HepG2 (cell line): ENCODE measurements around the gene RNGTT. TPM values are rescaled to one million over a fixed set of nuclear protein-coding genes. Genes with fewer than 3 reads are reported as not detected.

Experiments used
- CBX2 ChIP-seq, 2 experiments: fragments of 200-600 bp in 1 of 2; sonication (generic); formaldehyde crosslinking in 1 of 2; IDR thresholded peaks; 2 replicates each; pipeline versions ENCODE4 v1.7.0 to v1.8.1; 2018 to 2022; ENCODE audit warnings: low read depth in 2 of 2, low read length in 1 of 2, mild to moderate bottlenecking in 1 of 2, missing genetic modification reagents in 1 of 2
- ELK4 ChIP-seq: sonication (generic); formaldehyde crosslinking; IDR thresholded peaks from 2 replicates; pipeline ENCODE4 v1.9.0; 2021; ENCODE audit warnings: missing genetic modification reagents, borderline replicate concordance
- FUBP1 ChIP-seq: sonication (generic); formaldehyde crosslinking; IDR thresholded peaks from 2 replicates; pipeline ENCODE4 v1.5.1; 2020; ENCODE audit warnings: missing genetic modification reagents, mild to moderate bottlenecking, borderline replicate concordance
- GZF1 ChIP-seq: sonication (generic); formaldehyde crosslinking; IDR thresholded peaks from 2 replicates; pipeline ENCODE4 v1.5.1; 2020; ENCODE audit warnings: mild to moderate bottlenecking, missing genetic modification reagents
- HNRNPLL ChIP-seq: fragments of 200-400 bp; formaldehyde crosslinking; IDR thresholded peaks from 2 replicates; pipeline ENCODE4 v1.6.1; 2017; ENCODE audit warnings: mild to moderate bottlenecking, low read depth, low read length; ENCODE audit not compliant: poor library complexity, severe bottlenecking
- KDM4B ChIP-seq: sonication (generic); formaldehyde crosslinking; IDR thresholded peaks from 2 replicates; pipeline ENCODE4 v1.4.0; 2020; ENCODE audit warnings: missing genetic modification reagents
- PRDM10 ChIP-seq: sonication (generic); formaldehyde crosslinking; IDR thresholded peaks from 2 replicates; pipeline ENCODE4 v1.4.0; 2020; ENCODE audit warnings: low read depth, missing genetic modification reagents
- SIX4 ChIP-seq: sonication (generic); formaldehyde crosslinking; IDR thresholded peaks from 2 replicates; pipeline ENCODE4 v1.4.0; 2020; ENCODE audit warnings: missing genetic modification reagents
- ZBTB20 ChIP-seq: sonication (generic); formaldehyde crosslinking; IDR thresholded peaks from 2 replicates; pipeline ENCODE4 v1.8.1; 2023; ENCODE audit warnings: missing genetic modification reagents, low read depth, mild to moderate bottlenecking, borderline replicate concordance
- ZFP91 ChIP-seq: sonication (generic); formaldehyde crosslinking; IDR thresholded peaks from 2 replicates; pipeline ENCODE4 v1.9.0; 2022; ENCODE audit warnings: missing genetic modification reagents, mild to moderate bottlenecking, borderline replicate concordance
- ZNF513 ChIP-seq: sonication (generic); formaldehyde crosslinking; conservative IDR thresholded peaks from 2 replicates; pipeline ENCODE4 v1.5.0; 2020; ENCODE audit warnings: missing genetic modification reagents
- ZNF567 ChIP-seq: sonication (generic); formaldehyde crosslinking; IDR thresholded peaks from 2 replicates; pipeline ENCODE4 v1.8.1; 2023; ENCODE audit warnings: mild to moderate bottlenecking, missing genetic modification reagents, borderline replicate concordance
- ZNF574 ChIP-seq: sonication (generic); formaldehyde crosslinking; IDR thresholded peaks from 2 replicates; pipeline ENCODE4 v1.4.0; 2020; ENCODE audit warnings: missing genetic modification reagents
- polyA plus RNA-seq, 8 experiments: library from polyadenylated mRNA; depleted of rRNA in 3 of 8; stranded (reverse) in 7 of 8; unstranded in 1 of 8; fragments of >200 nt; fragmentation: Illumina TruSeq in 4 of 8; extraction: Trizol in 4 of 8; gene quantifications; 2 replicates each; pipeline versions ENCODE4 v1.2.1 to v1.2.3, GENCODE V29; 2011 to 2016; ENCODE audit warnings: low read depth in 4 of 8, missing spikeins in 1 of 8, mixed read lengths in 1 of 8; ENCODE audit not compliant: insufficient read depth in 1 of 8
- total RNA-seq, 5 experiments: library from RNA; depleted of rRNA; stranded (reverse); fragments of >200 nt; fragmentation: Illumina TruSeq; extraction: Trizol; gene quantifications; 2 replicates each; pipeline ENCODE4 v1.2.3, GENCODE V29; 2016; ENCODE audit warnings: low read depth in 1 of 5

RNGTT gene
- total and polyA plus RNA-seq, 2 of the 13 experiments (the other 11 are each of a cell fraction or from before 2014, with no cell fraction given): 6.0 to 22.6 TPM

- no peak for TF ChIP-seq FUBP1 (CRISPR knock-in tag)
- no peak for TF ChIP-seq HNRNPLL
- no peak for TF ChIP-seq KDM4B (CRISPR knock-in tag)
- no peak for TF ChIP-seq PRDM10
- no peak for TF ChIP-seq SIX4 (CRISPR knock-in tag)
- TF ChIP-seq ZNF574 (CRISPR knock-in tag): peak; percentile 63
- TF ChIP-seq ZNF567 (CRISPR knock-in tag): no peak
- peak; percentile 99; the same call in 1 of the 2 replicates for TF ChIP-seq ZBTB20 (CRISPR knock-in tag)
- TF ChIP-seq ZNF513 (CRISPR knock-in tag): no peak
- TF ChIP-seq ZFP91 (CRISPR knock-in tag): no peak
- TF ChIP-seq ELK4: no peak
- no peak for TF ChIP-seq CBX2 (IDR thresholded peaks at IDR 0.05; ENCODE audit: low read depth, low read length)
- TF ChIP-seq CBX2 (CRISPR knock-in tag; IDR thresholded peaks at IDR 0.05; ENCODE audit: low read depth): no peak
- no peak for TF ChIP-seq GZF1 (CRISPR knock-in tag)
These were observed 253.6 kb downstream of the RNGTT start (continued) for GRCh38 chr6:88709819-88710246.
